Ovary (tissue), 9 donors: ENCODE measurements around the gene DLD. TPM values are rescaled to one million over a fixed set of nuclear protein-coding genes. Genes with fewer than 3 reads are reported as not detected.

Experiments
- DNase-seq, 5 donors: peaks; one replicate each; pipeline ENCODE4 v3.0.0-alpha.2; 2019 to 2020
- H3K27ac ChIP-seq, 2 donors: fragments of 200-600 bp; one replicate each; pipeline versions ENCODE4 v1.5.1 to v1.8.0; 2019 to 2022
- H3K27me3 ChIP-seq: fragments of 200-600 bp; one replicate; pipeline ENCODE4 v1.8.0; 2022
- H3K36me3 ChIP-seq: fragments of 200-600 bp; sonication (generic); one replicate; pipeline ENCODE4 v1.5.1; 2019
- H3K4me1 ChIP-seq: one replicate; pipeline ENCODE4 v1.8.1; 2013; ENCODE audit warnings: mild to moderate bottlenecking, moderate library complexity; ENCODE audit not compliant: insufficient read depth
- H3K4me3 ChIP-seq: fragments of 200-600 bp; sonication (generic); one replicate; pipeline ENCODE4 v1.5.1; 2017
- H3K9me3 ChIP-seq, 2 donors: fragments of 200-600 bp in 1 of 2; sonication (generic) in 1 of 2; one replicate each; pipeline versions ENCODE4 v1.5.1 to v1.8.1; 2013 to 2019; ENCODE audit warnings: mild to moderate bottlenecking in 1 of 2, moderate library complexity in 1 of 2
- EP300 ChIP-seq: sonication (generic); formaldehyde crosslinking; IDR thresholded peaks from one replicate; pipeline ENCODE4 v1.6.1; 2017; ENCODE audit warnings: antibody characterized with exemption
- POLR2A ChIP-seq: fragments of 450-650 bp; IDR thresholded peaks from one replicate; pipeline ENCODE4 v1.6.1; 2017; ENCODE audit warnings: antibody characterized with exemption, mild to moderate bottlenecking, moderate library complexity
- WGBS, 3 donors: extraction: QIAGEN DNeasy Blood & Tissue Kit in 1 of 3; methylation state at CpG; one replicate each; pipeline versions ENCODE4 v1.1.5 to v1.1.7; 2013 to 2017; 5-methylcytosine and 5-hydroxymethylcytosine counted together
- intact Hi-C, 4 donors: fragments of 100-400 bp; cut with DNase I; formaldehyde crosslinking; loops; one replicate each; pipeline versions ENCODE4 v1.11.0 to v1.15.1; 2022 to 2023
- polyA plus RNA-seq, 2 donors: library from polyadenylated mRNA; stranded (reverse); fragments of 200-250 nt in 1 of 2; fragments of 350-450 nt in 1 of 2; fragmentation: Illumina TruSeq in 1 of 2; extraction: RNeasy Lipid Tissue Mini Kit (QIAGEN cat#74804) in 1 of 2; gene quantifications; one replicate each; pipeline ENCODE4 v1.2.3, GENCODE V29; 2013 to 2014
- total RNA-seq, 7 donors: library from RNA; depleted of rRNA in 2 of 7; stranded (reverse); fragments of >200 nt in 2 of 7; fragmentation: NEBNext Ultra II Directional in 3 of 7; extraction: Animal tissue kit (Norgen Biotek cat#: 25700) in 3 of 7; gene quantifications; one replicate each; pipeline versions ENCODE4 v1.1.0 to v1.2.4, GENCODE V29; 2016 to 2023
- TF ChIP-seq, protein P1 (sequence below), 3 donors: fragments of 450-650 bp in 2 of 3; fragments of 200-600 bp in 1 of 3; IDR thresholded peaks; one replicate each; pipeline versions ENCODE4 v1.5.1 to v1.8.0; 2016 to 2022; ENCODE audit warnings: antibody characterized with exemption in 3 of 3, mild to moderate bottlenecking in 1 of 3
- donor health status: DM: no; HTN: no; CAD: no; lungs with moderate emphysema.
- donor health status: DM: no; HTN: no; CAD: no.
- donor health status: Bipolar disorder and iron deficiency.
- donor health status: DM: yes; HTN: yes; CAD: no.
- donor health status: DM: no; HTN: no; CAD: no.
- donor health status: DM: yes; HTN: yes; CAD: no.

Gene DLD
- total and polyA plus RNA-seq, 9 donors, result 35.4 to 92.9 (median 49.7) TPM

DNA sequence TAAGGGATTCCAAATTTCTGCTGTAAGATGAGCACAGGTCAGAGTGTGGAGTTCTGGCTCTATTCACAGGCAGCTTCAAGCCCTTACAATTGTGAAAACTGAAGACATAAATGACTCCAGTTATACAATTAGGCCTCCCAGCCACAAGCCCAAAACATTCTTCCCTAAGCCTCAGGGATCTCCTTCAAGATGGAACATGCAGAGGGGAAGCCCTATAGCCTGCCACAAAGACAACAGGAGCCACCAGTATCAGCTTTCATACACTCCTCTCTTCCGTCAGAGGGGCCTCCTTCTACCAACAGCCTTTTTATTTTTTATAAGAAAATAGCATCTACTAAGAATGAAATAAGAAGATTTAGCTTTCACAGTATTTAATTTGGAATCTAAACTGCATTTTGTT is 46.5 kb downstream of the DLD start:
- H3K9me3 ChIP-seq, result no peaks in the 10 kb centered on the region
- TF ChIP-seq, protein P1, sequence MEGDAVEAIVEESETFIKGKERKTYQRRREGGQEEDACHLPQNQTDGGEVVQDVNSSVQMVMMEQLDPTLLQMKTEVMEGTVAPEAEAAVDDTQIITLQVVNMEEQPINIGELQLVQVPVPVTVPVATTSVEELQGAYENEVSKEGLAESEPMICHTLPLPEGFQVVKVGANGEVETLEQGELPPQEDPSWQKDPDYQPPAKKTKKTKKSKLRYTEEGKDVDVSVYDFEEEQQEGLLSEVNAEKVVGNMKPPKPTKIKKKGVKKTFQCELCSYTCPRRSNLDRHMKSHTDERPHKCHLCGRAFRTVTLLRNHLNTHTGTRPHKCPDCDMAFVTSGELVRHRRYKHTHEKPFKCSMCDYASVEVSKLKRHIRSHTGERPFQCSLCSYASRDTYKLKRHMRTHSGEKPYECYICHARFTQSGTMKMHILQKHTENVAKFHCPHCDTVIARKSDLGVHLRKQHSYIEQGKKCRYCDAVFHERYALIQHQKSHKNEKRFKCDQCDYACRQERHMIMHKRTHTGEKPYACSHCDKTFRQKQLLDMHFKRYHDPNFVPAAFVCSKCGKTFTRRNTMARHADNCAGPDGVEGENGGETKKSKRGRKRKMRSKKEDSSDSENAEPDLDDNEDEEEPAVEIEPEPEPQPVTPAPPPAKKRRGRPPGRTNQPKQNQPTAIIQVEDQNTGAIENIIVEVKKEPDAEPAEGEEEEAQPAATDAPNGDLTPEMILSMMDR (IDR thresholded peaks at IDR 0.05), result no peak
- no peak for TF ChIP-seq EP300
- TF ChIP-seq POLR2A, result no peak
- H3K27me3 ChIP-seq, result no peaks in the 10 kb centered on the region
- intact Hi-C loops, result no loop called here
- 49 to 80% (median 76%) methylated on average over 1 of the region's 1 CpG for WGBS, 3 donors
- peaks cover 16% of the 10 kb centered on the region for H3K4me1 ChIP-seq
- no peak for DNase-seq
- H3K36me3 ChIP-seq, result no peaks in the 10 kb centered on the region
- H3K4me3 ChIP-seq, result no peak overlapping the region
- H3K27ac ChIP-seq, result peak overlapping the region in 1 of 2 donors; percentile 1

DNA sequence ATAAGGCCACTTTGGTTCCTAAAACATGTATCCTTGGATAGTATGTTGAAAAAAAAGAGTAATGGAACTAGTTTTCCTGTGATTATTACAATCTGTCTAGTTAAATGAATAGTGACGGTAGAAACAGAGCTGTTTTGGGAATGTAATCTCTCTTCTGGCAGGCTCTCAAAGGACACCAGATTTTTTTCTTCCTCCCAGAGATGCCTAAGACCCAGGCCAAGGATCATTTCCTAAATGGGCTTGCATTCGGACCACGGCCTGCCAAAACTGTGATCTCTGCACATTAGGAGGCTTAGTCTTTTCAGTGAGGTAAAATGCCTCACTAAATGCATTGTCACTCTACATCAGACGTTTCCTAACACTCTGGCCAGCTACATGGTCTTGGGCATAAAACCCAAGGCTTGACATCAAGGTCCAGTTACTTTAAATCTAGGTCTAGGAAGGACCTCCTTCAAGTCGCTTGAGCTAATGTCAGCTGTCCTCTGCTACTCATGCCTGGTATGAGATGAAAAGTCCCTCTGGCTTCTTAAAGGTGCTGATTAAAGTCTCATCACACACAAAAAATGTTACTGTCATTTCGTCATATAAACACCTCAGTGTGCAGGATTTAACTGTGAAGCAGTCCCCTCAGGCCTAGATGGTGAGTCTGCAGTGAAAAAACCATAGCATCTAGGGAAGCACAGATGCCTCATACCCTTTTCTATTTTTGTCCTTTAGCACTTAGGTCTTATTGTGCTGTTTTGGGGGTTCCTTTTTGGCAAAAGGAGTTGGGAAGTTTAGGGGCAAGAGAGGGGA is 47.7 kb downstream of the DLD start:
- Histone ChIP-seq H3K27me3 (no peaks in the 10 kb centered on the region), H3K27ac (peak overlapping the region in 1 of 2 donors; percentile 17), H3K36me3 (no peaks in the 10 kb centered on the region), H3K4me1 (peaks cover 16% of the 10 kb centered on the region), H3K4me3 (no peak overlapping the region), H3K9me3 (no peaks in the 10 kb centered on the region)
- intact Hi-C loops, result no loop called here
- DNase-seq, result peak; percentile 54 to 69 (median 62)
- TF ChIP-seq POLR2A (no peak), EP300 (no peak)
- TF ChIP-seq, protein P1 (IDR thresholded peaks at IDR 0.05), result no peak
- 16 to 20% (median 19%) methylated on average over 6 of the region's 6 CpGs for WGBS, 3 donors

DNA sequence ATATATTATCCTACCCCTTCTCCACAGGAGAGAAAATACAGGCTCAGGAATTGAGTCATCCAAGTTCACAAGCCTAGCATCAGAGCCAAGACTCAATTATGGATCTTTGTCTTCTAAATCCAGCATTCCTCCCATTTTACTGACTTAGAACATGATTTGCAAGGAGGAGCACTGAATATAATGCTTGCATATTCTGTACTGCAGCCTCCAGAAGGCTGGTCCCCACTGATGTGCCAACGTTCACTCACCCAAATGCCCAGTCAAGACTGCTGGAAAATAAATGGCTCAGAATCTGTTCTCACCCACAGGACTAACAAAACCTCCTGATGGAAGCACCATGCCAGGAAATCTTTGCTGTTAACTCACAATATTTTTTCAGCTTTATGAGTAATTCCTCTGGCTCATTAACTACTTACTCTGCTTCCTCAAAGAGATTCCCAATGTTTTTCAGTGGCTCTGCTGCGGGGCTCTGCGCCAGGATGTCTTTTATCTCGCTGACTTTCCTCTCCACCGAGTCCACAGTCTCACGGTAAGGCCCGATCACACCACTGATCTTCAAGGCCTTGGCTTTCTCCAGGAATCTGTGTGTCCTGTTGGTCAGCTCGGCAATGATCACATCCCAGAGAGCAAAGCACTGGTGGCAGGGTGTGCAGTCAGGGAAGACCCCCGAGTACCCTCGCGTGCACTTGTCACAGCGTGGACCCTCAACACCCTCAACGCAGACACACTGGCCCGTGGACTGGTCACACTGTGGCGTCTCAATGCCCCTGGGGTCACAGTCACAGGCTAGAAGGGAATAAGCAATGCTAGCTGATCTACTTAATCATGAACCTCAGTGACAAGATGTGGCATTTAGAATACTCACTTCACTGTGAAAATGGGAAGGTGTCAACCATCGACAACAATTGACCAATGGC is 48.8 kb downstream of the DLD start:
- Histone ChIP-seq H3K36me3 (no peaks in the 10 kb centered on the region), H3K27ac (peak overlapping the region in 1 of 2 donors; percentile 17), H3K4me3 (no peak overlapping the region), H3K27me3 (no peaks in the 10 kb centered on the region), H3K4me1 (peaks cover 18% of the 10 kb centered on the region), H3K9me3 (no peaks in the 10 kb centered on the region)
- intact Hi-C loops, result no loop called here
- DNase-seq, result peak; percentile 69 to 82 (median 75)
- TF ChIP-seq, protein P1 (IDR thresholded peaks at IDR 0.05), result no peak
- TF ChIP-seq EP300 (no peak), POLR2A (no peak)
- WGBS, 3 donors, result 31 to 44% (median 35%) methylated on average over 16 of the region's 16 CpGs

DNA sequence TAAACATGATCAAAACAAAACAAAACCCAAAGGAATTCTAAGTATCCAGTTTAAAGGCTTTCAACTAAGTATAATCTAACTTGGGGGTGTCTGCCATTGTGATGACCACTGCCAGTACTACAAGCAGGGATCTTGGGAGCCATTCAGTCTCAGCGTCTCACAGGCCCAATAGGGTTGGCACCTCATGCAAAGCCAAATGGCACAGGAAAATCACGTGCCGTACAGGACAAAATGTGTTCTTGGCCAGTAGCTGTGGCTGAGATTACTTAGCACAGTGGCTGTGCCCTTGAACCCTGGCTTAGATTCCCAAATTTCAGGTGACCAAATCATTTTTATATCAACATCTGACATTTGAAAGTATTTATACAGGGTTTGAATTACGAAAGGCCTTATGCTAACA is 50.0 kb downstream of the DLD start:
- TF ChIP-seq POLR2A (no peak), EP300 (no peak)
- TF ChIP-seq, protein P1 (IDR thresholded peaks at IDR 0.05), result no peak
- H3K9me3 ChIP-seq, result no peaks in the 10 kb centered on the region
- H3K36me3 ChIP-seq, result no peaks in the 10 kb centered on the region
- peaks cover 18% of the 10 kb centered on the region for H3K4me1 ChIP-seq
- 80 to 85% (median 81%) methylated on average over 4 of the region's 4 CpGs for WGBS, 3 donors
- no peak overlapping the region for H3K4me3 ChIP-seq
- no peak overlapping the region for H3K27ac ChIP-seq
- intact Hi-C loops, result loop anchor here in 1 of 4 donors (1.0 kb wide), 1 partner anchor 21 kb away; no protein-coding TSS in a partner anchor
- DNase-seq, result no peak
- no peaks in the 10 kb centered on the region for H3K27me3 ChIP-seq
